Mucosa of descending colon (tissue), 3 donors: ENCODE results near the gene TNP1. TPM values are rescaled to one million over a fixed set of nuclear protein-coding genes. Genes with fewer than 3 reads are reported as not detected.

Experiments used
- ATAC-seq: fragments of 200-7000 bp; cut with Tn5 transposase; one replicate; pipeline ENCODE4 v1.9.1; 2020; ENCODE audit warnings: mild to moderate bottlenecking, moderate library complexity
- DNase-seq, 3 donors: peaks; one replicate each; pipeline ENCODE4 v3.0.0-alpha.2; 2020
- H3K36me3 ChIP-seq: fragments of 200-600 bp; one replicate; pipeline ENCODE4 v1.8.0; 2021; ENCODE audit warnings: low read depth, mild to moderate bottlenecking
- H3K4me1 ChIP-seq: fragments of 200-600 bp; one replicate; pipeline ENCODE4 v1.8.0; 2021; ENCODE audit warnings: low read depth, mild to moderate bottlenecking
- H3K4me3 ChIP-seq: fragments of 200-600 bp; one replicate; pipeline ENCODE4 v1.8.0; 2021; ENCODE audit warnings: mild to moderate bottlenecking
- H3K9me3 ChIP-seq: fragments of 200-600 bp; one replicate; pipeline ENCODE4 v1.8.0; 2021; ENCODE audit warnings: mild to moderate bottlenecking
- intact Hi-C, 2 donors: fragments of 100-400 bp; cut with DNase I in 1 of 2; cut with micrococcal nuclease in 1 of 2; formaldehyde crosslinking; loops; one replicate each; pipeline versions ENCODE4 v1.11.0 to v1.11.1; 2022; cut with DNase I, micrococcal nuclease
- total RNA-seq, 3 donors: library from RNA; stranded (reverse); fragmentation: NEBNext Ultra II Directional in 2 of 3; extraction: Animal tissue kit (Norgen Biotek cat#: 25700) in 2 of 3; gene quantifications; one replicate each; pipeline versions ENCODE4 v1.2.1 to v1.2.4, GENCODE V29; 2021 to 2023
- TF ChIP-seq, protein P1 (sequence below): fragments of 200-600 bp; IDR thresholded peaks from one replicate; pipeline ENCODE4 v1.8.0; 2022; ENCODE audit warnings: antibody characterized with exemption, mild to moderate bottlenecking
- donor health status: DM: no; HTN: no; CAD: no; lungs with moderate emphysema.
- donor health status: DM: no; HTN: no; CAD: no.
- donor health status: DM: no; HTN: yes; CAD: no.

TNP1 gene
- total RNA-seq, 3 donors from 2014 or later, result not detected

DNA sequence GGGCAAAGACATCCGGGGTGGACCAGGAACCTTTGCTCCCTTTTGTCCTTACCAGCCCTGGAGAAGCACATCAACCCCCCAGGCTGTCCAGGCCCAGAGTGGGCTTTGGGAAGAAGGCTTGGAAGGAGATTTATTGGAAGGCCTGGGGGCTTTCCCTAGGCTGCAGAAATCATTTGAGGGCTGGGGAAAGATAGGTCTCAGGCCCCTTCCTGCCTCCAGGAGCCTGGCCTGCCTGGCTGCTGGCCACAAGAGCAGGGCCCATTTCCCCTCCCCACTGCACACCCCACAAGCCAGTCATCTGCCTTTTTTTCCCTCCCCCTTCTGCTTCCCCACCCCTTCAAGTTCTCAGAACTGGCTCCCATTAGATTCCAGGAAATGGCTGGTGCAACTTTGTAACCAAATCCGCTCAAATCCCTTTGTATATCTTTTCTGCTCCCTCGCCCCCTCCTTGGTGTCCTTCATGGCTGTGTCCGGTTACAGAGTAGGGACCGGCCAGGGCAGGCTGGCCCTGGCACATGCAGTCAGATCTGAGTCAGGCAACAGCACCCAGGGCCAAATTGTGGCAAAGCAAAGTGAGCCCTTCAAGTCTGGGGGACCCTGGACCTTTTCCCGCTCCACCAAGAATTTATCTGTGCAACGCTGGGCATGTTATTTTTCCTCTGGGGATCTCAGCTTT lies 20.8 kb upstream of the TNP1 start:
- peak; percentile 39 for ATAC-seq

DNA sequence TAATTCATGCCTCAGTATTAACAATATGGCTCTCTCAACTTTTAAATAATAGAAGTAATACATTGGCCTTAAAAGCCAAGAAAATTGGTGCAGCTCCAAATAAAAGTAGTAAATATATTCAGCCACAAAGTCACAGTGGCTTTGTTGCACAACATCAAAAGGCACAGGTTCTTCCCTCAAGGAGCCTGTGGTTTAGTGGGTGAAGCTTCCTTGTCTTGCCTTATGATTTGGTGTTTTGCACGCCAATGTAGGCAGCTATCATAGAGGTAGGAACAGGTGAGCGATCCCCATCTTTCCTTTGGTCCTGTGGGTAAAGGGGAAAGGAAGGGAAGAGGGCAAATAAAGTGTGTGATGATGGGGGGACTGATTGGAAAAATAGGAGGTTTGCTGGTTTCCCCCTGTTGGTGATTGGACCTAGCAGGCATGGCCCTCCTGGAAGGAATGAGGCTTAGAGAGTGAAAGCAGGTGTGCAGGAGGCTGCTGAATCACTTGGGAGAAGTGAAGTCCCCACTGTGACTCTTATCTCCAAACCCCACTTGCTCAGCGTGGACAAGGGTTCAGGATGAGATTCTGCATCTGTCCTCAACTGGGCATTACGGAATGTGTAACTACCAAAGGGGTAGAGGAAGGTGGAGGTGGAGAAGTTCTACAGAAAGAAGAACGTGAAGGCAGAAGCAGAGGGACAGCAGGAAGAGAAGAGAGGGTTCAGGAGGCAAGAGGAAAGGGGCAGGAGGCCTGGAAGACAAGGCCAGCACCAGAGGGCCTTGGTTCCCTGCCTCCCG lies 20.1 kb upstream of the TNP1 start:
- Histone ChIP-seq H3K36me3 (no peaks in the 10 kb centered on the region), H3K4me3 (no peak overlapping the region), H3K9me3 (no peaks in the 10 kb centered on the region), H3K4me1 (no peaks in the 10 kb centered on the region)
- no peak for DNase-seq
- TF ChIP-seq, protein P1, sequence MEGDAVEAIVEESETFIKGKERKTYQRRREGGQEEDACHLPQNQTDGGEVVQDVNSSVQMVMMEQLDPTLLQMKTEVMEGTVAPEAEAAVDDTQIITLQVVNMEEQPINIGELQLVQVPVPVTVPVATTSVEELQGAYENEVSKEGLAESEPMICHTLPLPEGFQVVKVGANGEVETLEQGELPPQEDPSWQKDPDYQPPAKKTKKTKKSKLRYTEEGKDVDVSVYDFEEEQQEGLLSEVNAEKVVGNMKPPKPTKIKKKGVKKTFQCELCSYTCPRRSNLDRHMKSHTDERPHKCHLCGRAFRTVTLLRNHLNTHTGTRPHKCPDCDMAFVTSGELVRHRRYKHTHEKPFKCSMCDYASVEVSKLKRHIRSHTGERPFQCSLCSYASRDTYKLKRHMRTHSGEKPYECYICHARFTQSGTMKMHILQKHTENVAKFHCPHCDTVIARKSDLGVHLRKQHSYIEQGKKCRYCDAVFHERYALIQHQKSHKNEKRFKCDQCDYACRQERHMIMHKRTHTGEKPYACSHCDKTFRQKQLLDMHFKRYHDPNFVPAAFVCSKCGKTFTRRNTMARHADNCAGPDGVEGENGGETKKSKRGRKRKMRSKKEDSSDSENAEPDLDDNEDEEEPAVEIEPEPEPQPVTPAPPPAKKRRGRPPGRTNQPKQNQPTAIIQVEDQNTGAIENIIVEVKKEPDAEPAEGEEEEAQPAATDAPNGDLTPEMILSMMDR, result no peak
- ATAC-seq, result no peak
- intact Hi-C loops, result no loop called here

More for the DNA sequence above, 20.8 kb upstream of the TNP1 start:
- Histone ChIP-seq H3K4me1 (no peaks in the 10 kb centered on the region), H3K9me3 (no peaks in the 10 kb centered on the region), H3K4me3 (no peak overlapping the region), H3K36me3 (no peaks in the 10 kb centered on the region)
- intact Hi-C loops, result no loop called here
- DNase-seq, result peak in 2 of 3 donors; percentile 25 to 30
- TF ChIP-seq, protein P1, result no peak

DNA sequence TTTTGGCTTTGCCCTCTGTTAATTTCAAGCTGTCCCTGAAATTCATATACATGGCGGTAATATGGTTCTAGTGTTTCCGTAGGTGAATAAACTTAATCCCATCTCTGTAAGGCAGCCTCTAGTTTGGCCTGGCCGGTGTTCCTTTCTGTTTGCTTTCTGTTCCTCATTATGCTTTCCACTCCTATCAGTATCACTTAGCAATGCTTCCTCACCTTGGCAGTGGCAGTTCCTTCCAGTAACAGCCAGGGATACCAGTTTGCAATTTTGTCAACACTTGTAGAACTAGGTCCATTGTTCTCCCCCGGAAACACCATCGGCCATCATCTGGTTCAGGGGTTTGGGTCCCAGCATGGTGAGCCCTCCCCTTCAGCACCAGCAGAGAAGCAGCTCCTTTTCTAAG lies 18.2 kb upstream of the TNP1 start:
- Histone ChIP-seq H3K36me3 (no peaks in the 10 kb centered on the region), H3K4me3 (no peak overlapping the region), H3K9me3 (no peaks in the 10 kb centered on the region), H3K4me1 (no peaks in the 10 kb centered on the region)
- DNase-seq (no peak), ATAC-seq (no peak)
- TF ChIP-seq, protein P1, result no peak
- intact Hi-C loops, result no loop called here

DNA sequence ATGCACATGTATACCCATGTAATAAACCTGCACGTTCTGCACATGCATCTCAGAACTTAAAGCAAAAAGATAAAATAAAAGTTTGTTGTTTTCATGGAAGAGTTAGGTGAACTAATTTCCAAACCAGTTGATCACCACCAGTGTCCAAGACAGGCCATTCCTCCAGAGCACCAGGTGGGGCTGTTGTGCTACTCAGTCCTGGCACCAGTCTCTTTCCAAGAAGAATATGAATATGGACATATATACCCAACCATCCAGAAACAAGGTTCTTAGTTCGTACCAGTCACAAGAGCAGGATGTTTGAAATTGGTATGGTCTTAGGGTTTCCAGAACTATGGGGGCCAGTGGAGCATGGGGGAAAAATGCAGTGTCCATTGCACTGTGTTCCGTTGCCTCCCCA lies 17.2 kb upstream of the TNP1 start:
- TF ChIP-seq, protein P1, result no peak
- ATAC-seq, result no peak
- no peak for DNase-seq
- no peaks in the 10 kb centered on the region for H3K36me3 ChIP-seq
- no peak overlapping the region for H3K4me3 ChIP-seq
- intact Hi-C loops, result no loop called here
- no peaks in the 10 kb centered on the region for H3K4me1 ChIP-seq
- H3K9me3 ChIP-seq, result no peaks in the 10 kb centered on the region

DNA sequence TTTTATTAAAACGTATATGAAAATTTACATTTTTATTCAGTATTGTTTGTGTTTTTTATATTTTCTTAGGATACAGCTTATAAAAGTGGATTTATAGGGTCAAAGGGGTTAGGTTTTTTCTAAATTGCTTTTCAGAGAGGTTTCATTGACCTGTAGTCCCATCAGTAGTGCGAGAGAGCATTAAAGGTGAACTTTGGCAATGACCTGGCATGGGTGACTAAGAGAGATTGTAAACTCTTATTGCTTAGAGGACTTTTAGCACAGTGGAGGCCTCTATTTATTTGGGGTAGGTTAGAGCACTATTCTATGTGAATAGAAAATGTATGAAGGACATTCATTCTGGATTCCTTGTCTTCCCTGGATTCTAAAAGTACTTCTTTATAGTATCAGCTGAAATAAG lies 16.0 kb upstream of the TNP1 start:
- no peaks in the 10 kb centered on the region for H3K4me1 ChIP-seq
- DNase-seq (no peak), ATAC-seq (no peak)
- intact Hi-C loops, result no loop called here
- TF ChIP-seq, protein P1, result no peak
- H3K4me3 ChIP-seq, result no peak overlapping the region
- H3K36me3 ChIP-seq, result no peaks in the 10 kb centered on the region
- H3K9me3 ChIP-seq, result no peaks in the 10 kb centered on the region
